ENCODE measurements around the gene SLC7A6OS. TPM values are rescaled to one million over a fixed set of nuclear protein-coding genes. Genes with fewer than 3 reads are reported as not detected.

Gene SLC7A6OS
- total and polyA plus RNA-seq, 2 experiments from 2014 or later: 16.4 to 17.9 TPM

DNA sequence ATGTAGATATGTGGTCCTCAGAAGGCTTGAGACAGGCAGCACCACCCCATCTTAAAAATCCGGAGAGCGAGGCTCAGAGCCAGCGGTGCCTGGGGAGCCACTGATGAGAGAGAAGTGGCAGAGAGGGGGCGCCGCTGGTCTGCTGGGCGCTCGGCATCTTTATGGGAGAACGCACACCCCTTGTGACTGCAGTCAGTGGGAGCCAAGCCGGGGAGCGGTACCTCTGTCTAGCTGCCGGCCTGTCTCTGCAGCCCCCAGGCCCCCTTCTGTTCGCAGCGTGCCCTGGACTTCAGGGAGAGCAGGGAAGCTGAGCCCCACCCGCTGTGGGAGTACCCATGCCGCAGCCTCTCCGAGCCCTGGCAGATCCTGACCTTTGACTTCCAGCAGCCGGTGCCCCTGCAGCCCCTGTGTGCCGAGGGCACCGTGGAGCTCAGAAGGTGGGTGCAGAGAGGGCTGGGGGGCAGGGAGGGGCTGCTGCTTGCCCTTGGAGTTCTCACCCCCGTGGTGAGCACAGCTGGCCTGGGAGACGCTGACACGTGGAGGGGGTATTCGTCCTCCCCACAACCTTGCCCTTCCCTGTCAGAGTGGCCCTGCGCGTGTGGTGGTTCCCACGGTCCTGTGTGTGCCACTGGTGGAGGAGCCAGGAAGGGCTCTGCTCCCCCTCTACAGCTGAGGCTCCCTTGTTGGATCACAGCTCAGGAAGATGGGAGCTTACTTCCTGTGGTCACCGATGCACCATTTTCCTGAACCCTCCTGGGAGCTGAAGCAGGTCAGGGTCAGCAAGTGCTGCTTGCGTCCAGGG, 44.9 kb upstream of the SLC7A6OS start:
- no peak for TF ChIP-seq ZNF331 (CRISPR knock-in tag; IDR thresholded peaks at IDR 0.05; ENCODE audit: low read depth)
- TF ChIP-seq, protein P1, sequence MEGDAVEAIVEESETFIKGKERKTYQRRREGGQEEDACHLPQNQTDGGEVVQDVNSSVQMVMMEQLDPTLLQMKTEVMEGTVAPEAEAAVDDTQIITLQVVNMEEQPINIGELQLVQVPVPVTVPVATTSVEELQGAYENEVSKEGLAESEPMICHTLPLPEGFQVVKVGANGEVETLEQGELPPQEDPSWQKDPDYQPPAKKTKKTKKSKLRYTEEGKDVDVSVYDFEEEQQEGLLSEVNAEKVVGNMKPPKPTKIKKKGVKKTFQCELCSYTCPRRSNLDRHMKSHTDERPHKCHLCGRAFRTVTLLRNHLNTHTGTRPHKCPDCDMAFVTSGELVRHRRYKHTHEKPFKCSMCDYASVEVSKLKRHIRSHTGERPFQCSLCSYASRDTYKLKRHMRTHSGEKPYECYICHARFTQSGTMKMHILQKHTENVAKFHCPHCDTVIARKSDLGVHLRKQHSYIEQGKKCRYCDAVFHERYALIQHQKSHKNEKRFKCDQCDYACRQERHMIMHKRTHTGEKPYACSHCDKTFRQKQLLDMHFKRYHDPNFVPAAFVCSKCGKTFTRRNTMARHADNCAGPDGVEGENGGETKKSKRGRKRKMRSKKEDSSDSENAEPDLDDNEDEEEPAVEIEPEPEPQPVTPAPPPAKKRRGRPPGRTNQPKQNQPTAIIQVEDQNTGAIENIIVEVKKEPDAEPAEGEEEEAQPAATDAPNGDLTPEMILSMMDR (conservative IDR thresholded peaks at IDR 0.05; ENCODE audit: low read depth in 2 of 2): peak; percentile 58 to 74
- peak; percentile 76 for DNase-seq (ENCODE audit: low spot score)
- peaks cover 4% of the 10 kb centered on the region; the same call in 2 of the 3 replicates for H3K4me1 Mint-ChIP-seq
- H3K27ac Mint-ChIP-seq: no peak overlapping the region
- Histone ChIP-seq H2AFZ (no peak overlapping the region), H3K4me3 (no peak overlapping the region), H4K20me1 (replicated peaks; ENCODE audit: insufficient read depth) (no peaks in the 10 kb centered on the region; the same call in 1 of the 2 replicates), H3K27me3 (ENCODE audit: insufficient read depth) (no peaks in the 10 kb centered on the region), H3K79me2 (replicated peaks; ENCODE audit: insufficient read depth) (no peaks in the 10 kb centered on the region), H3F3A (replicated peaks; ENCODE audit: low read depth) (no peaks in the 10 kb centered on the region), H3K36me3 (ENCODE audit: insufficient read depth) (peaks cover 4% of the 10 kb centered on the region; the same call in 1 of the 2 replicates), H3K9me2 (ENCODE audit: insufficient read depth) (no peaks in the 10 kb centered on the region), H3K27ac (ENCODE audit: low read depth) (no peak overlapping the region), H3K4me2 (no peak overlapping the region), H3K4me1 (ENCODE audit: insufficient read depth) (no peaks in the 10 kb centered on the region)
- peaks cover 22% of the 10 kb centered on the region for H3K36me3 Mint-ChIP-seq (ENCODE audit: low read depth)
- ATAC-seq: peak; percentile 84
- no peak overlapping the region for H3K4me3 Mint-ChIP-seq
- H3K9me3 Mint-ChIP-seq: no peaks in the 10 kb centered on the region
- peaks cover 7% of the 10 kb centered on the region for H3K27me3 Mint-ChIP-seq (ENCODE audit: insufficient read depth, low read depth, poor library complexity)

DNA sequence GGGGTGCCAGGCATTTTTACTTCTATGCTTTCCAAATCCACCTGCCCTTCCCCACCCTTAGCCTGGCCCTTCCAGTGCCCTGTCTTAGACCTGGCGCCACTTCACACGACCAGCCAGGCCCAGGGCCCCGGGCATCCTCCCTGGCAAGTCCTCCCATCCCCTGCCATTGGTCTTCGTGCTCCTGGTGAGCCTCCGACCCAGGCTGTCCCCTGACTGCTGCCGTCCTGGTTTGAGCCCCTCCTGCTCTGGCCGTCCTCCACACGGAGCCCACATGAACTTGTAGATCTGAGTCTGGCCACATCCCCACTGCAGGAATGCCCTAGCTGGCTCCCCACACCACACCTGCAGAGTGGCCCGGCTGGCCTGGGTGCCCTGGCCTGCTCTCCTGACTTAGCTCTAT, 44.1 kb upstream of the SLC7A6OS start:
- H3K4me3 Mint-ChIP-seq: no peak overlapping the region
- H3K36me3 ChIP-seq (ENCODE audit: insufficient read depth): peaks cover 7% of the 10 kb centered on the region; the same call in 1 of the 2 replicates
- no peak overlapping the region for H3K27ac Mint-ChIP-seq
- H3F3A ChIP-seq (replicated peaks; ENCODE audit: low read depth): no peaks in the 10 kb centered on the region
- no peaks in the 10 kb centered on the region for H3K9me2 ChIP-seq (ENCODE audit: insufficient read depth)
- no peaks in the 10 kb centered on the region for H3K27me3 ChIP-seq (ENCODE audit: insufficient read depth)
- no peak overlapping the region for H3K4me2 ChIP-seq
- peaks cover 7% of the 10 kb centered on the region for H3K27me3 Mint-ChIP-seq (ENCODE audit: insufficient read depth, low read depth, poor library complexity)
- no peaks in the 10 kb centered on the region for H3K9me3 Mint-ChIP-seq
- no peak for TF ChIP-seq CREB1 (CRISPR knock-in tag; IDR thresholded peaks at IDR 0.05; ENCODE audit: low read depth)
- TF ChIP-seq EZH2 (IDR thresholded peaks at IDR 0.05; ENCODE audit: low read depth, unreplicated experiment): no peak
- no peak for TF ChIP-seq JUNB (IDR thresholded peaks at IDR 0.05; ENCODE audit: unreplicated experiment)
- no peak for TF ChIP-seq ZNF331 (CRISPR knock-in tag; IDR thresholded peaks at IDR 0.05; ENCODE audit: low read depth)
- TF ChIP-seq, protein P2, sequence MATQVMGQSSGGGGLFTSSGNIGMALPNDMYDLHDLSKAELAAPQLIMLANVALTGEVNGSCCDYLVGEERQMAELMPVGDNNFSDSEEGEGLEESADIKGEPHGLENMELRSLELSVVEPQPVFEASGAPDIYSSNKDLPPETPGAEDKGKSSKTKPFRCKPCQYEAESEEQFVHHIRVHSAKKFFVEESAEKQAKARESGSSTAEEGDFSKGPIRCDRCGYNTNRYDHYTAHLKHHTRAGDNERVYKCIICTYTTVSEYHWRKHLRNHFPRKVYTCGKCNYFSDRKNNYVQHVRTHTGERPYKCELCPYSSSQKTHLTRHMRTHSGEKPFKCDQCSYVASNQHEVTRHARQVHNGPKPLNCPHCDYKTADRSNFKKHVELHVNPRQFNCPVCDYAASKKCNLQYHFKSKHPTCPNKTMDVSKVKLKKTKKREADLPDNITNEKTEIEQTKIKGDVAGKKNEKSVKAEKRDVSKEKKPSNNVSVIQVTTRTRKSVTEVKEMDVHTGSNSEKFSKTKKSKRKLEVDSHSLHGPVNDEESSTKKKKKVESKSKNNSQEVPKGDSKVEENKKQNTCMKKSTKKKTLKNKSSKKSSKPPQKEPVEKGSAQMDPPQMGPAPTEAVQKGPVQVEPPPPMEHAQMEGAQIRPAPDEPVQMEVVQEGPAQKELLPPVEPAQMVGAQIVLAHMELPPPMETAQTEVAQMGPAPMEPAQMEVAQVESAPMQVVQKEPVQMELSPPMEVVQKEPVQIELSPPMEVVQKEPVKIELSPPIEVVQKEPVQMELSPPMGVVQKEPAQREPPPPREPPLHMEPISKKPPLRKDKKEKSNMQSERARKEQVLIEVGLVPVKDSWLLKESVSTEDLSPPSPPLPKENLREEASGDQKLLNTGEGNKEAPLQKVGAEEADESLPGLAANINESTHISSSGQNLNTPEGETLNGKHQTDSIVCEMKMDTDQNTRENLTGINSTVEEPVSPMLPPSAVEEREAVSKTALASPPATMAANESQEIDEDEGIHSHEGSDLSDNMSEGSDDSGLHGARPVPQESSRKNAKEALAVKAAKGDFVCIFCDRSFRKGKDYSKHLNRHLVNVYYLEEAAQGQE (IDR thresholded peaks at IDR 0.05; ENCODE audit: unreplicated experiment): no peak
- TF ChIP-seq, protein P1 (conservative IDR thresholded peaks at IDR 0.05; ENCODE audit: low read depth in 2 of 2): no peak
- TF ChIP-seq NANOG (IDR thresholded peaks at IDR 0.05; ENCODE audit: borderline replicate concordance): no peak
- TF ChIP-seq ZNF114 (CRISPR knock-in tag; IDR thresholded peaks at IDR 0.05): no peak
- TF ChIP-seq POLR2AphosphoS5 (IDR thresholded peaks at IDR 0.05; ENCODE audit: low read depth): no peak
- TF ChIP-seq, protein P3, sequence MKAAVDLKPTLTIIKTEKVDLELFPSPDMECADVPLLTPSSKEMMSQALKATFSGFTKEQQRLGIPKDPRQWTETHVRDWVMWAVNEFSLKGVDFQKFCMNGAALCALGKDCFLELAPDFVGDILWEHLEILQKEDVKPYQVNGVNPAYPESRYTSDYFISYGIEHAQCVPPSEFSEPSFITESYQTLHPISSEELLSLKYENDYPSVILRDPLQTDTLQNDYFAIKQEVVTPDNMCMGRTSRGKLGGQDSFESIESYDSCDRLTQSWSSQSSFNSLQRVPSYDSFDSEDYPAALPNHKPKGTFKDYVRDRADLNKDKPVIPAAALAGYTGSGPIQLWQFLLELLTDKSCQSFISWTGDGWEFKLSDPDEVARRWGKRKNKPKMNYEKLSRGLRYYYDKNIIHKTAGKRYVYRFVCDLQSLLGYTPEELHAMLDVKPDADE (IDR thresholded peaks at IDR 0.05): no peak
- H3K79me2 ChIP-seq (replicated peaks; ENCODE audit: insufficient read depth): no peaks in the 10 kb centered on the region
- no peak overlapping the region for H3K4me3 ChIP-seq
- no peak overlapping the region for H2AFZ ChIP-seq
- H3K4me1 ChIP-seq (ENCODE audit: insufficient read depth): no peaks in the 10 kb centered on the region
- ATAC-seq (no peak), DNase-seq (ENCODE audit: low spot score) (no peak)
- no peaks in the 10 kb centered on the region; the same call in 1 of the 2 replicates for H4K20me1 ChIP-seq (replicated peaks; ENCODE audit: insufficient read depth)
- peaks cover 17% of the 10 kb centered on the region for H3K36me3 Mint-ChIP-seq (ENCODE audit: low read depth)
- no peak overlapping the region for H3K27ac ChIP-seq (ENCODE audit: low read depth)
- H3K4me1 Mint-ChIP-seq: no peaks in the 10 kb centered on the region
